Stimulated activated CD4-positive, alpha-beta T cell treated with anti-CD3 and anti-CD28 coated beads, Interleukin-12 subunit alpha, Interleukin-12 subunit beta, amount 100 ng/mL, for 48 hours (primary cell): ENCODE results near the gene TFDP1.

Experiments
- DNase-seq, 3 donors: peaks; one replicate each; pipeline ENCODE4 v3.0.0-alpha.2; 2020; ENCODE audit warnings: low read depth in 2 of 3, low spot score in 1 of 3

The TFDP1 gene, protein sequence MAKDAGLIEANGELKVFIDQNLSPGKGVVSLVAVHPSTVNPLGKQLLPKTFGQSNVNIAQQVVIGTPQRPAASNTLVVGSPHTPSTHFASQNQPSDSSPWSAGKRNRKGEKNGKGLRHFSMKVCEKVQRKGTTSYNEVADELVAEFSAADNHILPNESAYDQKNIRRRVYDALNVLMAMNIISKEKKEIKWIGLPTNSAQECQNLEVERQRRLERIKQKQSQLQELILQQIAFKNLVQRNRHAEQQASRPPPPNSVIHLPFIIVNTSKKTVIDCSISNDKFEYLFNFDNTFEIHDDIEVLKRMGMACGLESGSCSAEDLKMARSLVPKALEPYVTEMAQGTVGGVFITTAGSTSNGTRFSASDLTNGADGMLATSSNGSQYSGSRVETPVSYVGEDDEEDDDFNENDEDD

DNA sequence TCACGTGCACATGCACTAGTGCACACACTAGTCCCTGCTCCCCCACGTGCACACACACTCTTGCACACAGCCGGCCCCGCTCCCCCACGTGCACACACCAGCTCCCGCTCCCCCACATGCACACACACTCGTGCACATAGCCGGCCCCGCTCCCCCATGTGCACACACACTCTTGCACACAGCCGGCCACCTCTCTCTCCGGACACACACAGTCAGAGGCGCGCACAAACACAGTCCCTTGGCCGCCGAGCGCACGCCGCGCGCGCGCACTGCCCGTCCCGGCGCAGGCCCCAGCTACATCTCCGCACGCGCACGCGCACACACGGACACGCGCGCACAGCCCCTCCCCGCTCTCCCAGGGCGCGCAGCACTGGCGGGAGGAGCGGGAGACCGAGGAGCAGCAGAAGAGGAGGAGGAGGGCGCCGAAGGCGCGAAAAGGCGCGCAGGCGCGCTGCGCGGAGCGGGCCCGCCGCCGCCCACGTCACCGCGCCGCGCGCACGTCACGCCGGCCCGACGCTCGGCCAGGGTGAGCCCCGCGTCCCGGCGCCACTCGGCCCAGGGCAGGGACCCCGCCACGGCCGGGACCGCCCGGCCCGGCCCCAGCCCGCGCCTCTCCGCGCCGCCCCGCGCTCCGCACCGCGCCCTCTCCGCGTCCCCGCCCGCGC, at the start of gene TFDP1:
Gene TFDP1 (plus strand): TSS at position 549 of the 665 bp plus-strand sequence. CDS start 1,085 bp downstream, outside the sequence.
- peak; percentile 76 to 83 (median 81) for DNase-seq

DNA sequence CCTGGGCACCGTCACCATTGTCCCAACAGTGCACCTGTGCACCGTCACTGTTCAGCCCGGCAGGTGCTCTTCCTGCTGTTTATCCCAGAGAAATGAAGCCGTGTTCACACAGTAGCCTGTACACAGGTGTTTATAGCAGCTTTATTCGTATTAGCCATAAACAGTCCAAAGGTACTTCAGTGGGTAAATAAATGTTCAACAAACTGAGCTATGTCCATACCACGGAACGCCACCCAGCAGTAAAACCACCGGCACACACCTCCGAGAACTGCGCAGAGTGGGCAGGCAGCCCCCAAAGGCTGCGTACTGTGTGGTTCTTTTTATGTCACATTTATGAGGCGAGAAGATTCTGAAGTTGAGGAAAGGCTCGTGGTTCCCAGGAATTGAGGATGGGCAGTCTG, 49.2 kb upstream of the TFDP1 start:
- DNase-seq: no peak

DNA sequence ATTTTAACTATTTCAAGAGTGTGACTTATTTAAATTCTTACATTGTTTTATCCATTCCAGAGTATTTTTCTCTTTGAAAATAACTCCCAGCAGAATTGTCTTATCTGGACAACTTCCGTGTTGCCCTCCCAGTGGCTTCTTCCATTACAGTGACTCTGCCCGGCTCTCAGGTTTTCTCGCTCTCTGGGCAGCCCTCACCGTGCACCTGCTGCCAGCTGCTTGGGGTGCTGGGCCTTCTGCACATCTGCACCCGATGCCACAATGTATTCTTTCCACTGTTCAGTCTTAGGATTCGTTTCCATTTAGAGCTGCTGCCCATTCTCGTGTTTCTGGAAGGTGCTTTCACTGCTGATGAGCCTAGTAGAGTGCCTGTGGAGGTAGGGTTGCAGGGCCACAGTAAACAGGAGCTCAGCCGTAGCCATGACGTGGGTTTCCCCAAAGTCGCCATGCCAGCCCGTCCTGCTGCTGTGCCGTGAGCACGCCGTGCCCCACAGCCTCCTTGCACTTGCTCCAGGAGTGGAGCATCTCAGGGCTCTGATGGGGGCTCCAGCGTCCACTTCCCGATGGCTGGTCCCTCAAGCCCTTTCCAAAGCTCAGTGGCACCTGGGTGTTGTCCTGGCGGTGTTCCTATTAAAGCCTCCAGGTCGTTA, 48.0 kb upstream of the TFDP1 start:
- no peak for DNase-seq

DNA sequence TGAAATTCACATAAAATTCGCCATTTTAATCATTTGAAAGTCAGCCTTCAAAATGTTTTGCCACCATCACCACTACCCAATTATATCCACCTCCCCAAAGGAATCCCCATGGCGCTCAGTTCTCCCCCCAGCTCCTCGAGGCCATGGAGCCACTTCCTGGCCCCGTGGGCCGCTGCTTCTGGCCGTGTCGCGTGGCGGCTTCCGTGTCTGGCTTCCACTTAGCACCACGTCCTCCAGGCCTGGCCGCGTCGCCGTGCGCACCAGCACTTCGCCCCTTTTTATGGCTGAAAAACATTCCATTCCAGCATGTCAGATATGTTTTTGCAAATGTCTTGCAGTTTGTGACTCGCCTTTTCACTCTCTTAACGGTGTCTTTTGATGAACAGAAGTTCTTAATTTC, 47.3 kb upstream of the TFDP1 start:
- no peak for DNase-seq

DNA sequence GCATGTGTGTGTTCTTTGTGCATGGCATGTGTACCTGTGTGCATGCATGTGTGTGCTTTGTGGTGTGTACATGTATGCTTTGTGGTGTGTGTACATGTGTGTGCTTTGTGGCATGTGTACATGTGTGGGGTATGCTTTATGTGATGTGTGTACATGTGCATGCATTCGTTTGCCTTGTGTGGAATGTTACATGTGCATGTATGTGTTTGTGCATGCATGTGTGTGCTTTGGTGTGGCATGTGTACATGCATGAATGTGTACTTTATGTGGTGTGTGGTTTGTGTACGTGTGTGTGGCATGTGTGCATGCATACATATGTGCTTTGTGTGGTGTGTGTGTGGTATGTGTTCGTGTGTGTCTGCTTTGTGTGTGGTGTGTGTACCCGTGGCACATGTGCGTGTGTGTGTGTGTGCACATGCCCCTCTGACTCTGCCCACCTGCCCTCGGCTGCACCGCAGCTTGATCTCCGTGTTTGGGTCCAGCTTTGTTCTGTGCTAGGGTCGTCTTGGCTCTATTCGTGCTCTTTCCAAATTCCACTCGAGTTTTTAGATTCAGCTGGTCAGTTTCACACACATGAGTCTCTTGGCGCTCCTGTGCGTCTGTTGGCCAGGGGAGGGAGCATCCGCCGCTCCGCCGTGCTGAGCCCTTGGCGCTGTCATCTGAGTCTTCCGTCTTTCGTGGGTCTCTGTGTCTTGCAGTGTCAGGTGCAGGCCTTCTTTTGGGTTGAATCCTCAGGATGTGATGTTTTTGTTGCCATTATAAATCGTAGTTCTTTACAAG, 46.5 kb upstream of the TFDP1 start:
- DNase-seq: no peak

DNA sequence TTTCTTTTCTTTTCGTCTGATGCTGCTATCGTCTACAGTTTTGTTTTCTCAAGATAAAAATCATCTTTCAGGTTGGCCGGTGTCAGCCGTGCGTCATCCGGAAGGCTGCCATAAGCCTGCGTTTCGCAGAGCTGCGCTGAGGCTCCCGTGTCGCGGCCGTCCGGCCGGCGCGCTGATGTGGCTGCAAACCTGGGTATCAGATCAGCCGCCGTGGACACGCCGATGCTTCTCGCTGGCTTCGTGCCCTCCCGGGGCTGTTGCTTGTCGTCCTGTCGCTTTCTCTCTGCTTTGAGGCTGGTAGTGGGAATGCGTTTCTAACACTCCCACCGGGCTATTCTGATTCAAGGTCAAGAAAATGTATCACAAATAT, 45.9 kb upstream of the TFDP1 start:
- DNase-seq: no peak

DNA sequence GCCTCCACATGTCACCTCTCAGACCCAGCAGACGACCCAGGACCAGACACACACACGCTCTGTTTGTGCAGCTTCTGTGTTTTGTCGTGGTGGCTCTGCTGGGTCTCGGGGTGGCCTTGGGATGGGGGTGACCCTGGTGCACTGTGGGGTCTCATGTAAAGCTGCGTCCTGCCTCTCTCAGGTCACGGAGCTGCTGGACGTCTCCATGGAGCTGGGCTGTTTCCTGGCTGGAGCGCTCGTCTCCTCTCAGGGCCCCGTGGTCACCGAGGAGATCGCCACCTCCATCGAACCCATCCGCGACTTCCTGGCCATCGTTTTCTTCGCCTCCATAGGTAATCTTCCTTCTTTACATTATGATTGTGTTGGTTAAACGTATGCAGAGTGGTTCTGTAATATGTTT, 45.4 kb upstream of the TFDP1 start:
- DNase-seq: no peak

DNA sequence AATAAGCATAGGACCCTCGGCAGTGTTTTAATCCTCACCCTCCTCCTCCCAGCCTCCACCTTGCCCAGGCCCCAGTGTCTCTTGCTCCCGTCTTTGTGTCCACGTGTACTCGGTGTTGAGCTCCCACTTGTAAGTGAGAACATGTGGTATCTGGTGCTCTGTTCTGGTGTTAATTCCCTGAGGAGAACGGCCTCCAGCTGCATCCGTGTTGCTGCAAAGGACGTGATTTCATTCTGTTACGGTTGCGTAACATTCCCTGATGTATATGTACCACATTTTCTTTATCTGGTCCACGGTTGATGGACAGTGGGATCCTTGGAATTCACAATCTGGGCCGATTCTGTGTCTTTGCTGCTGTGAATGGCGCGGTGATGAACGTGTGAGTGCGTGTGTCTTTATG, 44.7 kb upstream of the TFDP1 start:
- no peak for DNase-seq

DNA sequence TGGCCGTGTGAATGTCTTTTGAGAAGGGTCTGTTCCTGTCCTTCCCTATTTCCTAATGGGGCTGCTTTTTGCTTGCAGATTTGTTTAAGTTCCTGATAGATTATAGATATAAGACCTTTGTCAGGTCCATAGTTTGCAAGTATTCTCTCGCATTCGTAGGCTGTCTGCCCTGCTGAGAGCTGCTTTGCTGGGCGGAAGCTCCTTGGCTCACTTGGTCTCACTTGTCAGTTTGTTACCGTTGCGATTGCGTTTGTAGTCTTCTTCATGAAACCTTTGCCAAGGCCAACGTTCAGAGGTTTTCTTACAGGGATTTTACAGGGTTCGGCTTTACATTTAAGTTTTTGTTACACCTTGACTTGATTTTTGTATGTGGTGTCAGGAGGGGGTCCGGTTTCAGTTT, 44.0 kb upstream of the TFDP1 start:
- DNase-seq: no peak

DNA sequence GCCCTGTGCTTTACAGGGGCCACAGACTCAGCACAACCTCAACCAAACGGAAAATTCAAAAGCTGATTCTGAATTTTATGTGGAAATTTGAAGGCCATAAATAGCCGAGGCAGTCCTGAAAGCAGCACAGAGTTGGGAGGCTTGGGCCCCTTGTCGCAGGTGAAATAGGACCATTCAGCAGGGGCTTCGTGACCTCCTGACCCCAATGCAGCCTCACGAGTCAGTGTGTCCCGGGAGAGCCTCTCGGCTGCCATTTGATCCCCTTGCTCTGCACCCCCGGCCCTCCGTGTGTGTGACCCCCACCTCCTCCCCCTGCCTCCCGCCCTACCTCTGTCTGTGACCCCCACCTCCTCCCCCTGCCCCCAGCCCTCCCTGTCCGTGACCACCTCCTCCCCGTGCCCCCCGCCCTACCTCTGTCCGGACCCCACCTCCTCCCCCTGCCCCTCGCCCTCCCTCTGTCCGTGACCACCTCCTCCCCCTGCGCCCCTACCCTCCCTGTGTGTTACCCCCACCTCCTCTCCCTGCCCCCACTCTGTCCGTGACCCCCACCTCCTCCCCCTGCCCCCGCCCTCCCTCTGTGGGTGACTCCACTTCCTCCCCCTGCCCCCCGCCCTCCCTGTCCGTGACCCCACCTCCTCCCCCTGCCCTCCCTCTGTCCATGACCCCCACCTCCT, 41.7 kb upstream of the TFDP1 start:
- no peak for DNase-seq

DNA sequence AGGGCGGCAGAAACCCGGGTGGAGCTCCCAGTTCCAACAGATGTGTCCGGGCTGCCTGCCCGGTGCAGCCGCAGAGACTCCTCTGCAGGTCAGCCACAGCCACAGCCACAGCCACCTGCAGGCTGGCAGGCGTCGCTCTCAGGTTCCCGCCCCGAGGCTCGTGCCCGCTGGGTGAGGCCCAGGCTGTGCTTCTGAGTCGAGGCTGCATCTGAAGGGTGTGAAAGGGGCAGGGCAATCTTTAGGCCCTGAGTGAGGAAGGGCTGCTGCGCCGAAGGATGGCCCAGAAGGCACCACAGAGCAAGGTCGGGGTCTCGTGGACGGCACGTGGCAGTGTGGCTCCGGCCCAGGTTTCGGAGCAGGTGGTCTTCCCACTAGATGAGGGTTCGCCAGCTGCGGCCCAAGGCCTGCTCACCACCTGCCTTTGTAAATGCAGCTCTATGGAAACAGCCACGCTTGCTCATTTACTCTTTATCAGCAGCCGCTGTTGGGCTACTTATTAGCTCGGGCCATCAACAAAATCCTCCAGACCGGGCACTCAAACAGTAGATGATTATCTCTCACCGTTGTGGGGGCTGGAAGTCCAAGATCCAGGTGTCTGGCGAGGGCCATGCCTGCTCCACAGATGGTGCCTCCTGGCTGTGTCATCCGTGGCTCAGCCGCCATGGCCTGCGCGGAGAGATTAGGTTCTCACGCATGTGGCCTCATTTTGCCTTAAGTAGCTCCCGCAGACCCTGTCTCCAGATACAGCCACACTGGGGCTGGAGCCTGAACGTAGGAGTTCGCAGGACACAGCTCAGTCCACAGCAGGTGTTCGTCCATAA, 40.3 kb upstream of the TFDP1 start:
- DNase-seq: no peak

DNA sequence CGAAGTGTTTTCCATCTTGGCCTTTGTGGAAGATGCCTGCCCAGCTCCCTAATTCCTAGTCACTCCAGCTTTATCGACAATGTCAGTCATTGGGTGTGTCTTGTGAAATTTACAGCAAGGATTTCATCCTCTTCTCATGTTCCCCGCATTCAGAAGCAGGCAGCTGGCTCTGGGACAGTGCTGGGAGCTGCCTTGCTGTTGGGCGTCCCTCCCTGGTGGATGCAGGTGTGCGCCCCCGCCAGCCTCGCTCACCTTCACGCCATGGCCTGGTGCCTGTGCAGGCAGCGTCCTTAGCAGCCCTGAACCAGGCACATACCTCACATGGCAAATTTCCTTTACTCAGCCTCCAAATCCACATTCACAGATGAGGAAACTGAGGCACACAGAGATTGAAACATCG, 39.7 kb upstream of the TFDP1 start:
- DNase-seq: no peak

DNA sequence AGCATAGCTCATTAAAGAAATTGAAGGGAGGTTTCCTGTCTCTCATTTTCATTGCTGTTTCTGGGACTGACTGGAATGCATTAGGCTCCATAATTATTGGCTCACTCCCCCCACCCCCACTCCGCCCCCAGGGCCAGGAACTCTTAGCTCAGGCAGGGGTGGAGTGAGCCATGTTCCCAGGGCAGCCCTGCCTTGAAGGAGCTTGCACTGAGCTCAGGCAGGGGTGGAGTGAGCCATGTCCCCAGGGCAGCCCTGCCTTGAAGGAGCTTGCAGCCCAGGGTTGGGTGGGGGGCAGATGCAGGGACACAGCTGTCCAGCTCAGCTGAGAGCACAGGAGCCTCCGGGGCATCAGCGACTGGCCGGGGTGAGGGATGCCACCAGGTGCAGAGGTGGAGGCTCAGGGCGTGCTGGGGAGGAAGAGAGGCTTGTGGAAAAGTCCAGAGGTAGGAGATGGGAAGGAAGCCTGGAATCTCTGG, 39.1 kb upstream of the TFDP1 start:
- no peak for DNase-seq

DNA sequence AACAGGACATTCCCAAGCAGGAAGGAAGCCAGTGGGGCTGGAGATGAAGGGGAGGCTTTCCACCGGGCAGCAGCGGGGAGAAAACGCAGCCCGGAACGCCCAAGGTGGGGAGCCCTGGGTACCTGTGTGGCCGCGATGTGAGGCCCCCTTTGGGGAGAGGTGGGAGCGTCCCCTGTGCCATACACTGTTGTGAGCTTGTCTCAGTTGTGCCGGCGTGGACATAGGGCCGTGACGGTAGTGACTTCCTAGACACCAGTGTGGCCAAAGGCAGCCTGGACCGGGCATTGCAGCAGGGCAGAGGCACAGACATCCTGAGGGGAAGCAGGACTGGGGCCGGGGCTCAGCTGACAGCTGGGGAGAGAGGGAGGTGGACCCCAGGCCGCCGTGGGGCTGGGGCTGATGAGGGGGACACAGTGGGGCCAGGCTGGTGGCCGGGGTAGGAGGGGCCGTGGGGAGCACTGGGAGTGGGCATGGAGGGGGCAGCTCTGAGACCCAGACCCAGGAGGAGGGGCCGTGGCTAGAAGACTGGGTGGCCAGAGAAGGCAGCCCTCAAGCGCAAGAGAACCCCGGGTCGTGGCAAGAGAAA, 38.5 kb upstream of the TFDP1 start:
- no peak for DNase-seq

DNA sequence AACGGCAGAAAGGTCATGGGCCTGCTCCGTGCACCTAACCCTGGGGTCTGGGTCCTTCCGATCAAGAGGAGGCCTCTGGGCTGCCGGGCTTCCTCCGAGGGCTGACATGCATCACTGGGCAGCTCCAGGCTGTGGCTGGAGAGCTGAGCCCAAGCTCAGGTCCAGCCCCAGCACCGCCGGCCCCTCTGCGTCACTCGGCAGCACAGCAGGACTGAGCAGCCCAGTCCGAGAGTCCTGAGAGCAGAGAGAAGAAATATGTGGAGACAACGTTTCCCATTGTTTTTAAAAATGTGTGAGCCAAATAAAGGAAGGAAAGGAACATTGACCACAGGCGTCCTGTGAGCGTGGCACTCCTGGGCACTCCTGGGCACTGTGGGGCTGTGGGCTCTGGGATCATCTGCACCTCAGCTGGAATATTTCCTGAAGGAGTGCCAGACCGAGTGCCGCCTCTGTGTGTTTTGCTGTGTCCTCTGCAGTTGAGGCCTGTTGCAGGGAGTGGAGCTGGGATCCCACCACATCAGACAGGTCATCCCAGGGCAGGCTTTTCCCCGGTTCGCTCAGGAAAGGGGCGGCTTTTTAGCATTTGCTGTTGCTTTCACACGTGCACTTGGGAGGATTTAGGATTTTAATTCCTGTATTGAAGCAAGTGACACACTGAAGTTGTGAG, 37.8 kb upstream of the TFDP1 start:
- no peak for DNase-seq

DNA sequence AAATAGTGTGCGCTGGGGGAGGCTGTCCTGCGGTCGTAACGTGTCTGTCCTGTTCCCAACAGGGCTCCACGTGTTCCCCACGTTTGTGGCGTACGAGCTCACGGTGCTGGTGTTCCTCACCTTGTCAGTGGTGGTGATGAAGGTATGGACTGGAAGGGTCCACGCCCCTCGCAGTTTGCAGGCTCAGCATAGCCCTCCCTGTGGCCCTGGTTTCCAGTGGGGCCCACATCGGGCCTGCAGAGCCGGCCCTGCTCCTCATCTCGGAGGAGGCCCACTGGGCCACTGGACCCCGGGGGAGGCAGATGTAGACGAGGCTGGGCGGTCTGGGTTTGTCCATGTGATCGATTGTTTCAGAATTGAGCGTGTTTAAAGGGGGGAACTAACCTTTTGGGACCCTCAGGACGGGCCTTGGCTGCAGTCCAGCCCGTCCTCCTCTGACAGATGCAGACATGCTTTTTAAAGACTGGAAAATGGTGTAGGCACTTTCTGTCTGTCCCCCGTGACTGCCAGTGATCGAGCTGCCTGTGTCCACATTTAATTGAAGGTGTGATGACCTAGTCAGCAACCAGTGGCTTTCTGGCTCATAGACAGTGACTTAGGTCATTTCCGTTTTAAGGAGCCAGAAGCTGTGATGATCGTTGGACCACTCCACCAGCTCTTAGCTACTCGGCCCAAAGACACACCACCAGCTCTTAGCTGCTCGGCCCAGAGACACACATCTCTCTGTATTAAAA, 37.1 kb upstream of the TFDP1 start:
- no peak for DNase-seq

DNA sequence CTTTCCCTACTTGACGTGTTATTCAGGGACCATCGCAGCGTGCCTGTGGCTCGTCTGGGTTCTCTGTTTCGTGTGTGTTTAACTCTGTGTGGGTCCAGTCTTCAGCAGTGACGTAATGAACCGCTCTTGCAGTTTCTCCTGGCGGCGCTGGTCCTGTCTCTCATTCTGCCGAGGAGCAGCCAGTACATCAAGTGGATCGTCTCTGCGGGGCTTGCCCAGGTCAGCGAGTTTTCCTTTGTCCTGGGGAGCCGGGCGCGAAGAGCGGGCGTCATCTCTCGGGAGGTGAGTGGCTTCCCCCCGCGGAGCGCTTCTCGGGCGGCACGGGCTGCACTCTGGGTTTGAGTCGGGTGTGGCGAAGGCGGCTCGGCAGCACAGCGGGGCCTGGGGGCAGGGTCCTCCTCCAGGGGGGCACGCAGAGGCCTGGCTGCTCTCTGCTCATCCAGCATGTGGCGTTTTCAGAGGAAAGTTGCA, 36.3 kb upstream of the TFDP1 start:
- DNase-seq: no peak
